ENCODE measurements around the gene PLG.
A peak's percentile ranks its signal among the peaks of the same experiment; 100 is the strongest.
"Not testable (repeated sequence)": the region's sequence is repeated elsewhere in the genome, so short reads cannot be mapped to it uniquely, and the experiment has no call there.

Gene PLG

GRCh38 chr6:160701918-160702680, at the start of gene PLG:
TSS of gene PLG (plus strand) at chr6:160702244. CDS start at chr6:160702305, 61 bp downstream.
- not testable (repeated sequence) for DNase-seq (ENCODE audit: low read depth in 1 of 2, low spot score in 1 of 2)

DNA sequence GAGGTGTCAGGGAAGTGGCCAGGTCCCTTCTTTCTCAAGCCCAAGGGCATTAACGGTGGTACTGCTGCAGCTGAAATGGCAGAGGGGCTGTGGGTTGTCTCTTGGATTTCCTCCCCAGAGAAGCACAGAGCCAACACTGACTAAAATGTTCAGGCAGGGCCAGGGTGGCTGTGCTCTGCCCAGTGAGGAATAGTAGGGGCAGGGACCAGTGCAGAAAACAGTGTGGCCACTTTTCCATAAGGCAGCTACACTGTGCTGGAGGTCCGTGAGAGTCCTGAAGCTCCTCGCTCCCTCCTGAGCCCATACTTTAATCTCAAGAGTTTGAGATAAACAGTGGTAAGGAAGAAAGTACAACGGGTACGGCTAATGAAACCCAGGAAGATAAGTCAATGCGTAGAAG, 42.5 kb upstream of the PLG start:
- DNase-seq (ENCODE audit: low read depth in 1 of 2, low spot score in 1 of 2): no peak

DNA sequence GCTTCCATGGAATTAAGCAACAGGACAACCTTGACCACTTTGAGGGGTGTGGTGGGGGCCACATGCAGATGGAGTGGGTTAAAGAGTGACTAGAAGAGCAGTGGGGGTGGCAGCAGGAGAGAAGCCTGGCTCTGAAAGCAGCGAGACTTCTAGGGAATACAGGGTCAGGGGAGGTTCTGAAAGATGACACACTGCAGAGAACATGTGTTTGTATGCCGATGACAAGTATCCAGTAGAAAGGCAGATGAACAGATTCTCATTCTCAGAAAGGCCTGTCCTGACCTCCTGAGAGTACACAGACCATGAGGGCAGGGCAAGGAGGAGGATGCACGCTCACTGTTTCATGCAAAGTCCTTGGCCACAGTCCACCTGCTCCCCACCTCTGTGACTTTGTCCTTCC, 40.8 kb upstream of the PLG start:
- no peak for DNase-seq (ENCODE audit: low read depth in 1 of 2, low spot score in 1 of 2)

GRCh38 chr6:160662429-160662828, 39.6 kb upstream of the PLG start:
- DNase-seq (ENCODE audit: low read depth in 1 of 2, low spot score in 1 of 2): no peak

- no peak for DNase-seq (ENCODE audit: low read depth in 1 of 2, low spot score in 1 of 2)
Observed at GRCh38 chr6:160662842-160663241, 39.2 kb upstream of the PLG start.

DNA sequence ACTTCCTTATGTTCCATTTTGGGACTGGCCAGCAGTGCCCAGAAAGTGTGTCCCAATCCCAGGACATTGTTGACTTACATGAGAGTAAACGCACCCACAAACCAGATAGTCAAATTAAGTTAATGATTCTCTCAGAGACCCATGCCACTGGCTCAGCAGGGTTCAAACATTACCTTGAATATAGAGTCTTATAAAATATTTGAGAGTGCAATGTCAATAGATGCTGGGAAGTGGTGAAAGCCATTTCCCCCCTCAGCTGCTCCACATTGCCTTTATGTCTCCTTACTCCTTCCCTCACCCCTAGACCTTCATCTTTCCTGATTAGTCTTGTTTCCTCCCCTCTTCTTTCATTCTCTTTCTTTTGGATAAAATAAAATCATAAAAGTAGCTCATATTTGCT, 37.8 kb upstream of the PLG start, which contains the start of gene LPA:
TSS of gene LPA (minus strand) at position 78 of the 400 bp plus-strand sequence. CDS start at position 17, 61 bp downstream.
- DNase-seq (ENCODE audit: low read depth in 1 of 2, low spot score in 1 of 2): not testable (repeated sequence)

DNA sequence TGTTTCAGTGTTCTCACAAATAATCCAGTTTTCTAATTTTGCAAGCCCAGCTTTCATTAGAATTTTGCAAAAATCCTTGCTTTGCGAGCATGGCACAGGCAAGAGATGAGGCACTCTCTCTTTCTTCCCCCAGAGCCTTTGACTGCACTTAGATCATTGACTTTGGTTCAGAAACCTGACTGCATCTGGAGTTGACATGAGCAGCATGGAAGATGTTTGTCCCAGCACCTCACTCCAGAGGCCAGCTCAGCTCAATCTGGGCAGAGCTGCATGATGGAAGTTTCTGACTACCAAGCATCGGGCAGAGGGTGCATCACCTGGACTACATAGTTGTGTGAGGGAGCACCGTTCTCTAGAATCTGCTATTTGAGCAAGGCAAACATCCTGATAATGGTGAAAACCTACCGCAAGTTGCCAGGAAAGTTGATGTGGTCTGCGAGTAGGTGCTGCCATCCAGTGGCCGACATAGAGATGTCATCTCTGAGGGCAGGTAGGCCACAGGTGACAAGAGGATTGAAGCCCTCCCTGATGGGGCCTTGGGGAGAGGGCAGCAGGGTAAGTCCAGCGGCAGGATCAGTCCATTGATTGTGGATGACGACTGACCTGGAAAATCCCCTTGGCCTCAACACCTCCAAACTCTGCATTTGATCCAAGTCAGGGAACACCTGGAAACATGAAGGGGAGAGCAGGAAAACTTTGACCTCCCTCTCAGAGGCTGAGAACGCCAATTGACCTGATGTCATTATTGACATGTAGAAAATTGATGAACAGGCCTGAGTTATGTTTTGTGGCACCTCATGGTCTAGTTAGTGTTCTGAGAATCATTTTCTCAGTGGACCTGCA, 34.2 kb upstream of the PLG start:
- DNase-seq (ENCODE audit: low read depth in 1 of 2, low spot score in 1 of 2): peak in 1 of 2 donors; percentile 20

- no peak for DNase-seq (ENCODE audit: low read depth in 1 of 2, low spot score in 1 of 2)
Observed at GRCh38 chr6:160668589-160668988, 33.5 kb upstream of the PLG start.

DNA sequence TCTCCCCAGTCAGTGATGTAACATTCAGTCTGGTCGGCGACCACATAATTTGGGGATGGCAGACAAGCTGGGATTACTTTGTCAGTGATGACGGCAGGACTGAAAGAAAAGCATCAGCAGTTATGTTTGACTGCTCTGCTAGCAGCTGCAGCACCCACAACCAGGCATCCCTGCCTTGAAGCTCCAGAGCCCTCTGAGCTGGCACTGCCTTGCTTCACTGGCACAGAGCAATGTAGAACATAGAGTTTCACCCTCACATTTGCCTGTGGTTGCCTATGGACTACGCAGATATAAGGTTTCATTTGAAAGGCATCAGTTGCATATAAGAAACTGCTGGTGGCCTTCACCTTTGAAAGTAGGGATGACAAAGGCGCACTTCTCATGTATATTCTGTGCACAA, 25.6 kb upstream of the PLG start:
- not testable (repeated sequence) for DNase-seq (ENCODE audit: low read depth in 1 of 2, low spot score in 1 of 2)

- no peak for DNase-seq (ENCODE audit: low read depth in 1 of 2, low spot score in 1 of 2)
Observed at GRCh38 chr6:160678230-160678629, 23.8 kb upstream of the PLG start.

DNA sequence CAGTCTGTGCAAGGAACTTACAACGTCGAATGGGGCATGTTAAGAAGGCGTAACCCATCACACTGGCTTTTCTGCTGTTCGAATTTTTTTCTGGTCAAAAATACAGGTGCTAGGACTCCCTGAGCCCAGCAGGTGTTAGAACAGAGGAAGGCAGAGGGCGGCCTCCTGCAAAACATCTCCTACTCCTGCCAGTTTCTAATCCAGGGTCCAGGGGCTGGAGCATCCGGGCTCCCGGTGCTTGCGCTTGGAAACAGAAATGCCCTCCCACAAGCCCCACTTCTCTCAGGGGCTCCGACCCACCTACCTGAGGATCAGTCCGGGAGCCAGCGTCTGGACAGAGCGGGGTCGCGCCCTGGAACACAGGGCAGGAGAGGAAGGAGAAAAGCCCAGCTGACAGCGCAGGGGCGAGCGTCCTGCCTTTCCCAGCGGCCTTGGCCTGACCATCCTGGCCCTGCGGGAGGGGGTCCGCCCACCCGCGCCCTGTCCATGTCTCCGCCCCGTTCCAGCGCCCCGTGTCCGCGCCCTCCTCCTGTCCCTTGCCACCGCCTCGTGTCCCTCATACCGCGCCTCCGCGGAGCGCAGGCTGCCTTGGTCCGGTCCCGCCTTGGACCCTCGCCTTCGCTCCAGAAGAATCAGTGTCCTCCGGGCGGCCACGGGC, 23.2 kb upstream of the PLG start:
- no peak for DNase-seq (ENCODE audit: low read depth in 1 of 2, low spot score in 1 of 2)

DNA sequence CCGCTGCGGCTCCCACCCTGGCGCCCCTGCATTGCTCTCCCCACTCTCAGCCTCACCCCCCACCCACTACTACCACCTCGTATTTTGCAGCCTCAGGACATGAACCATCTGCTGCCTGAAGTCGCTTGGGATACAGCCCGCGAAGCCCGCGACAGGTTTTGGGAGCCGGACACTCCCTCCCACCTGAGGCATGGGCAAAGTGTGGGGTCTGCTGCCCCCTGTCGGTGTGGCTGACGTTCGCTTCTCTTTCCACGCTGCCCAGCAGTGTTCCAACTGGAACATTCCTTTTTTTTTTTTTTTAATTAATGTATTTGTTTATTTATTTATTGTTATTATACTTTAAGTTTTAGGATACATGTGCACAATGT, 22.7 kb upstream of the PLG start:
- no peak for DNase-seq (ENCODE audit: low read depth in 1 of 2, low spot score in 1 of 2)

DNA sequence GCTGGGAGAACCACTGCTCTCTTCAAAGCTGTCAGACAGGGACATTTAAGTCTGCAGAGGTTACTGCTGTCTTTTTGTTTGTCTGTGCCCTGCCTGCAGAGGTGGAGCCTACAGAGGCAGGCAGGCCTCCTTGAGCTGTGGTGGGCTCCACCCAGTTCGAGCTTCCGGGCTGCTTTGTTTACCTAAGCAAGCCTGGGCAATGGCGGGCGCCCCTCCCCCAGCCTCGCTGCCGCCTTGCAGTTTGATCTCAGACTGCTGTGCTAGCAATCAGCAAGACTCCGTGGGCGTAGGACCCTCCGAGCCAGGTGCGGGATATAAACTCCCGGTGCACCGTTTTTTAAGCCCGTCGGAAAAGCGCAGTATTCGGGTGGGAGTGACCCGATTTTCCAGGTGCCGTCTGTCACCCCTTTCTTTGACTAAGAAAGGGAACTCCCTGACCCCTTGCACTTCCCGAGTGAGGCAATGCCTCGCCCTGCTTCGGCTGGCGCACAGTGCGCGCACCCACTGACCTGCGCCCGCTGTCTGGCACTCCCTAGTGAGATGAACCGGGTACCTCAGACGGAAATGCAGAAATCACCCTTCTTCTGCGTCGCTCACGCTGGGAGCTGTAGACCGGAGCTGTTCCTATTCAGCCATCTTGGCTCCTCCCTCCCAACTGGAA, 16.8 kb upstream of the PLG start:
- DNase-seq (ENCODE audit: low read depth in 1 of 2, low spot score in 1 of 2): not testable (repeated sequence)

GRCh38 chr6:160685762-160686450, 16.1 kb upstream of the PLG start:
- no peak for DNase-seq (ENCODE audit: low read depth in 1 of 2, low spot score in 1 of 2)

DNA sequence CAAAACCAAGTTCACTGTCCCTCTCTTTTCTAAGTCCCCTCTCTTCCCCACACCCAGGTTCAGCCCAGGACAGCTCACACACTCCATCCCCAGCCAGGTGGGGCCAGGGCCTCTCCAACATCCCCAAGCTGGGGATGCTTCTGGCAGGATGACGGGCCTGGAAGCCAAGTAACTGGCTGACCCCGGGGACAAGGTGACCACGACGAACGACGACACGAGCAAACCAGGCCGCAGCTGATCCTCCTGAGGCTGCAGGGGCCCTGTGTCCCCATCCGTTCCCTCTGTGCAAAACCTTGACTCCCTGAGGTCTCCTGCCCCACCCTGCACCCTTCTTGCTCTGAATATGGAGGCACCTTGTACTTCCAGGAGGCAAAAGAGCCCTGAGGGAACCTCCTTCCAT, 11.6 kb upstream of the PLG start:
- no peak for DNase-seq (ENCODE audit: low read depth in 1 of 2, low spot score in 1 of 2)

GRCh38 chr6:160691617-160692016, 10.4 kb upstream of the PLG start:
- DNase-seq (ENCODE audit: low read depth in 1 of 2, low spot score in 1 of 2): no peak

GRCh38 chr6:160692369-160692959, 9.6 kb upstream of the PLG start:
- no peak for DNase-seq (ENCODE audit: low read depth in 1 of 2, low spot score in 1 of 2)

DNA sequence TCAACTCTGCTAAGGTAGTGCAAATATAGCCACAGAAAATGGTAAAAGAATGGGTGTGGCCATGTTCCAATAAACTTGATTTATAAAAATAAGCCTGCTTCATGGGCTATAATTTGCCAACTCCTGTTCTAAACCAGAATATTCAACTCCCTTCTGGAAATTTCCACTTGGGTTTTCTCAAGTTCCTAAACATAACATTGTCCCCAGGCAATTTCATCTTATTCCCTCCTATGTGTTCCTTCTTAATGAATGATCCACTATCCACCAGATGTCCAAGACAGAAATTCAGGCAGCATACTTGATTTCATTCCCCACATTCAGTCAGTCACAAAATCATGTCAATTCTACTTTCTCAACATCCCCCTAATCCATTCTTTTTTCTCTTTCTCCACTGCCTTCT, 7.0 kb upstream of the PLG start:
- not testable (repeated sequence) for DNase-seq (ENCODE audit: low read depth in 1 of 2, low spot score in 1 of 2)

DNA sequence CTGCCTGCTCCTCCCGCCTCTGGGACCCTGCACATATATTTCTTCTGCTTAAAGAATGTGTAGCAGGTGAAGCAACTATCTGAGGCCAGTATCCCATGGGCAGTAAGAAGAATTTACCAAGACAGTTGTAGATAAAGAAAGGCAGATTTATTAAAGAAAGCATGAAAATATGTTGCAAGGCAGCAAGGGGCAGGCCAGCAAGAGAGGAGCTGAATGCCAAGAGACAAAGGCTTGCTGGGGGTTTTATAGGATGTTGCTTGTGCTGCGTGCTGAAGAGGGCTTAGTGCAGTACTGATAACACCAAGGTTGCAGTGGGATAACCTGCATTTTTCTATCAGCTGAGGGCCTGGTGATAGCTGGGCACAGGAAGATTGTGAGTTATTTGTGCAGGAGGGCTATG, 6.4 kb upstream of the PLG start:
- not testable (repeated sequence) for DNase-seq (ENCODE audit: low read depth in 1 of 2, low spot score in 1 of 2)

GRCh38 chr6:160696884-160697283, 5.2 kb upstream of the PLG start:
- not testable (repeated sequence) for DNase-seq (ENCODE audit: low read depth in 1 of 2, low spot score in 1 of 2)
